PC-9 (cell line): Measurements from ENCODE around the gene ASRGL1. TPM values are rescaled to one million over a fixed set of nuclear protein-coding genes. Genes with fewer than 3 reads are reported as not detected.
"Not testable (repeated sequence)": the region's sequence is repeated elsewhere in the genome, so short reads cannot be mapped to it uniquely, and the experiment has no call there.

ENCODE experiments used
- BruUV-seq: library from RNA; stranded (reverse); fragments of 400-500 nt; replicated peaks from 2 replicates; lab custom pipeline; 2021; lab: Mats Ljungman, UMichigan
- CTCF ChIA-PET: fragments of 300-600 bp; sonication (Branson Sonifier 250); formaldehyde crosslinking; loops from one replicate; lab custom pipeline; 2022; ENCODE audit warnings: antibody characterized with exemption; lab: Charles Lee
- POLR2A ChIA-PET: fragments of 300-600 bp; sonication (Branson Sonifier 250); formaldehyde crosslinking; loops from one replicate; lab custom pipeline; 2022; ENCODE audit warnings: antibody characterized with exemption; ENCODE audit not compliant: unreplicated experiment; lab: Charles Lee
- DNase-seq, 2 experiments: peaks; one replicate each; pipeline versions ENCODE4 v3.0.0 to v3.0.0-alpha.2; 2015 to 2022; ENCODE audit warnings: mixed read lengths in 1 of 2
- H2AFZ ChIP-seq: fragments of 200-600 bp; sonication (generic); 2 replicates; pipeline ENCODE4 v1.8.1; 2017; ENCODE audit warnings: antibody characterized with exemption
- H3F3A ChIP-seq: fragments of 200-600 bp; sonication (generic); 2 replicates; pipeline ENCODE4 v1.8.1; 2017; ENCODE audit warnings: antibody characterized with exemption, mild to moderate bottlenecking, low read depth; ENCODE audit not compliant: insufficient read depth
- H3K27ac ChIP-seq: fragments of 200-600 bp; sonication (generic); 2 replicates; pipeline ENCODE4 v1.6.1; 2016; ENCODE audit warnings: mixed run types
- H3K27me3 ChIP-seq: fragments of 200-600 bp; sonication (generic); 2 replicates; pipeline ENCODE4 v1.6.1; 2016; ENCODE audit warnings: low read depth, mixed run types; ENCODE audit not compliant: insufficient read depth
- H3K36me3 ChIP-seq: fragments of 200-600 bp; sonication (generic); 2 replicates; pipeline ENCODE4 v1.6.1; 2016; ENCODE audit warnings: low read depth, mixed run types
- H3K4me1 ChIP-seq: fragments of 200-600 bp; sonication (generic); replicated peaks from 2 replicates; pipeline ENCODE4 v1.6.1; 2016; ENCODE audit warnings: mixed run types; ENCODE audit not compliant: insufficient read depth
- H3K4me2 ChIP-seq: fragments of 200-600 bp; sonication (generic); 2 replicates; pipeline ENCODE4 v1.6.1; 2017; ENCODE audit warnings: mixed run types
- H3K4me3 ChIP-seq: fragments of 200-600 bp; sonication (generic); 2 replicates; pipeline ENCODE4 v1.6.1; 2016; ENCODE audit warnings: mixed run types
- H3K79me2 ChIP-seq: fragments of 200-600 bp; sonication (generic); 2 replicates; pipeline ENCODE4 v1.6.1; 2017; ENCODE audit warnings: low read depth, mixed run types
- H3K9me2 ChIP-seq: fragments of 200-600 bp; sonication (generic); 2 replicates; pipeline ENCODE4 v1.8.1; 2017; ENCODE audit warnings: mild to moderate bottlenecking; ENCODE audit not compliant: insufficient read depth
- H3K9me3 ChIP-seq: fragments of 200-600 bp; sonication (generic); 2 replicates; pipeline ENCODE4 v1.8.1; 2016; ENCODE audit warnings: low read depth; ENCODE audit not compliant: insufficient read depth
- H4K20me1 ChIP-seq: fragments of 200-600 bp; sonication (generic); 2 replicates; pipeline ENCODE4 v1.8.1; 2017; ENCODE audit not compliant: insufficient read depth
- EZH2 ChIP-seq: fragments of 200-600 bp; sonication (generic); IDR thresholded peaks from 2 replicates; pipeline ENCODE4 v1.8.0; 2017; ENCODE audit warnings: antibody characterized with exemption, low read depth
- intact Hi-C: fragments of 100-400 bp; cut with micrococcal nuclease; formaldehyde crosslinking; loops from one replicate; pipeline ENCODE4 v1.10.0; 2022; ENCODE audit not compliant: unreplicated experiment
- total RNA-seq: library from RNA; stranded (reverse); gene quantifications from 2 replicates; pipeline ENCODE4 v1.2.3, GENCODE V29; 2021
- TF ChIP-seq, protein P1 (sequence below): fragments of 200-600 bp; sonication (generic); conservative IDR thresholded peaks from 2 replicates; pipeline ENCODE4 v1.6.1; 2017; ENCODE audit warnings: mixed run types, antibody characterized with exemption, mild to moderate bottlenecking, moderate library complexity

ASRGL1 gene
- total RNA-seq, 1 experiment from 2014 or later = 8.4 TPM

- intact Hi-C loops = loop anchor here (1.0 to 5.0 kb wide), 4 partner anchors 38 to 506 kb away; no protein-coding TSS in a partner anchor
- H3K4me2 ChIP-seq, H3K27me3 ChIP-seq, H3K27ac ChIP-seq, POLR2A ChIA-PET, H3K36me3 ChIP-seq, H2AFZ ChIP-seq, H3K9me2 ChIP-seq, H3K4me3 ChIP-seq, CTCF ChIA-PET, BruUV-seq, H3F3A ChIP-seq, H3K79me2 ChIP-seq, H3K4me1 ChIP-seq, H3K9me3 ChIP-seq, H4K20me1 ChIP-seq: not testable (repeated sequence)
- TF ChIP-seq, protein P1, sequence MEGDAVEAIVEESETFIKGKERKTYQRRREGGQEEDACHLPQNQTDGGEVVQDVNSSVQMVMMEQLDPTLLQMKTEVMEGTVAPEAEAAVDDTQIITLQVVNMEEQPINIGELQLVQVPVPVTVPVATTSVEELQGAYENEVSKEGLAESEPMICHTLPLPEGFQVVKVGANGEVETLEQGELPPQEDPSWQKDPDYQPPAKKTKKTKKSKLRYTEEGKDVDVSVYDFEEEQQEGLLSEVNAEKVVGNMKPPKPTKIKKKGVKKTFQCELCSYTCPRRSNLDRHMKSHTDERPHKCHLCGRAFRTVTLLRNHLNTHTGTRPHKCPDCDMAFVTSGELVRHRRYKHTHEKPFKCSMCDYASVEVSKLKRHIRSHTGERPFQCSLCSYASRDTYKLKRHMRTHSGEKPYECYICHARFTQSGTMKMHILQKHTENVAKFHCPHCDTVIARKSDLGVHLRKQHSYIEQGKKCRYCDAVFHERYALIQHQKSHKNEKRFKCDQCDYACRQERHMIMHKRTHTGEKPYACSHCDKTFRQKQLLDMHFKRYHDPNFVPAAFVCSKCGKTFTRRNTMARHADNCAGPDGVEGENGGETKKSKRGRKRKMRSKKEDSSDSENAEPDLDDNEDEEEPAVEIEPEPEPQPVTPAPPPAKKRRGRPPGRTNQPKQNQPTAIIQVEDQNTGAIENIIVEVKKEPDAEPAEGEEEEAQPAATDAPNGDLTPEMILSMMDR = peak; percentile 83
- DNase-seq = peak; percentile 28 to 64
Observed at GRCh38 chr11:62378459-62379063, 41.3 kb downstream of the ASRGL1 start.

- H3K79me2 ChIP-seq, H3K27me3 ChIP-seq, POLR2A ChIA-PET, BruUV-seq, H4K20me1 ChIP-seq, H3K36me3 ChIP-seq, DNase-seq, H3K4me2 ChIP-seq, H3K4me1 ChIP-seq, H3K9me2 ChIP-seq, H3K4me3 ChIP-seq, H3K9me3 ChIP-seq, H3F3A ChIP-seq, H3K27ac ChIP-seq, H2AFZ ChIP-seq: not testable (repeated sequence)
- CTCF ChIA-PET = interaction anchor here (1.0 kb wide), 1 partner anchor 14 kb away, joined by 3 read pairs; no protein-coding TSS in a partner anchor
- intact Hi-C loops = loop anchor here (5.0 kb wide), 1 partner anchor 507 kb away; no protein-coding TSS in a partner anchor
Observed at GRCh38 chr11:62379586-62379985, 42.3 kb downstream of the ASRGL1 start.

DNA sequence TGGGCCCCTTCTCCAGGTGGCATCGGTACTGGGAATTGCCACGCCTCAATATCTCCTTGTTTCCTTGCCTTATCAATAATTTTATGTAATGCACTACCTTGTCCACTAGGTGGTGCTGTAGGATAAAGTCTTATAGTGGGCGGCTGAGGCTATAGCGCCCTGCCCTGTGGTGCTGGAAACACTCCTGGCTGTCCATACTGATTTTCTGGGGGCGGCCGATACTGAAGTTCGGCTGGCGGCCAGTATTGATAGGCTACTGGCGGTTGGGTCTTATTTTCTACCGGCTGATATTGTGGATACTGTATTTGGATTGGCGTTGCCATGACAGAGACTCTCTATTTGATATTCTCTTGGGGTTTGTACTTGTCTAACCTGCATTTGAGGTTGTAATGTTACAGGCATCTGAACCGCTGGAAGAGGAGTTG is 43.6 kb downstream of the ASRGL1 start:
- H3K79me2 ChIP-seq, H2AFZ ChIP-seq, H3K27me3 ChIP-seq, H3K36me3 ChIP-seq, H3K4me1 ChIP-seq, H3F3A ChIP-seq, POLR2A ChIA-PET, CTCF ChIA-PET, H3K9me2 ChIP-seq, H3K9me3 ChIP-seq, H3K27ac ChIP-seq, BruUV-seq, H4K20me1 ChIP-seq: not testable (repeated sequence)
- TF ChIP-seq, protein P1 = peak; percentile 99
- Histone ChIP-seq H3K4me2 (peak overlapping the region; percentile 67), H3K4me3 (peak overlapping the region; percentile 29; the same call in 1 of the 2 replicates)
- peak; percentile 57 to 69 for DNase-seq
- intact Hi-C loops = loop anchor here (1.0 to 2.0 kb wide), 5 partner anchors 388 to 643 kb away; partner anchors contain the start of genes STX5 and TEX54

GRCh38 chr11:62383822-62384221 is 46.6 kb downstream of the ASRGL1 start:
- DNase-seq = no peak
- Histone ChIP-seq H3K4me3 (no peak overlapping the region), H3F3A (peaks cover 5% of the 10 kb centered on the region; the same call in 1 of the 2 replicates), H3K9me3 (no peaks in the 10 kb centered on the region), H3K4me1 (no peaks in the 10 kb centered on the region; the same call in none of the 2 replicates), H4K20me1 (no peaks in the 10 kb centered on the region), H3K27ac (no peak overlapping the region), H2AFZ (no peak overlapping the region), H3K27me3 (no peaks in the 10 kb centered on the region), H3K4me2 (no peak overlapping the region), H3K79me2 (no peaks in the 10 kb centered on the region), H3K36me3 (no peaks in the 10 kb centered on the region), H3K9me2 (no peaks in the 10 kb centered on the region)
- no TSS peak for BruUV-seq
- intact Hi-C loops = no loop called here
- ChIA-PET CTCF (interaction anchor here (0.6 to 0.7 kb wide), 2 partner anchors 281 to 1064 kb away, joined by 4 to 5 read pairs; no protein-coding TSS in a partner anchor), POLR2A (no interaction called here)
- no peak for TF ChIP-seq EZH2
- TF ChIP-seq, protein P1 = no peak

GRCh38 chr11:62386083-62386482 is 48.8 kb downstream of the ASRGL1 start:
- BruUV-seq, intact Hi-C loops, DNase-seq, H3K79me2 ChIP-seq, H4K20me1 ChIP-seq, H3K4me2 ChIP-seq, H3K9me2 ChIP-seq, H3K4me1 ChIP-seq, H2AFZ ChIP-seq, H3K27me3 ChIP-seq, H3F3A ChIP-seq, H3K36me3 ChIP-seq, POLR2A ChIA-PET, H3K9me3 ChIP-seq, H3K27ac ChIP-seq, H3K4me3 ChIP-seq: not testable (repeated sequence)
- CTCF ChIA-PET = interaction anchor here (0.5 kb wide), 1 partner anchor 295 kb away, joined by 4 read pairs; no protein-coding TSS in a partner anchor
